Neural progenitor cell (in vitro differentiated cells): ENCODE results near the gene ALG1.

Source experiments
- EZH2 ChIP-seq: fragments of 200-600 bp; sonication (generic); IDR thresholded peaks from 2 replicates; pipeline ENCODE4 v1.6.1; 2017; ENCODE audit warnings: antibody characterized with exemption, mild to moderate bottlenecking, moderate library complexity
- EZH2phosphoT487 ChIP-seq: fragments of 200-600 bp; sonication (generic); IDR thresholded peaks from 2 replicates; pipeline ENCODE4 v1.6.1; 2017; ENCODE audit warnings: antibody characterized with exemption
- TF ChIP-seq, protein P1 (sequence below): fragments of 200-600 bp; sonication (generic); IDR thresholded peaks from 2 replicates; pipeline ENCODE4 v1.5.1; 2017; ENCODE audit warnings: antibody characterized with exemption, mild to moderate bottlenecking

DNA sequence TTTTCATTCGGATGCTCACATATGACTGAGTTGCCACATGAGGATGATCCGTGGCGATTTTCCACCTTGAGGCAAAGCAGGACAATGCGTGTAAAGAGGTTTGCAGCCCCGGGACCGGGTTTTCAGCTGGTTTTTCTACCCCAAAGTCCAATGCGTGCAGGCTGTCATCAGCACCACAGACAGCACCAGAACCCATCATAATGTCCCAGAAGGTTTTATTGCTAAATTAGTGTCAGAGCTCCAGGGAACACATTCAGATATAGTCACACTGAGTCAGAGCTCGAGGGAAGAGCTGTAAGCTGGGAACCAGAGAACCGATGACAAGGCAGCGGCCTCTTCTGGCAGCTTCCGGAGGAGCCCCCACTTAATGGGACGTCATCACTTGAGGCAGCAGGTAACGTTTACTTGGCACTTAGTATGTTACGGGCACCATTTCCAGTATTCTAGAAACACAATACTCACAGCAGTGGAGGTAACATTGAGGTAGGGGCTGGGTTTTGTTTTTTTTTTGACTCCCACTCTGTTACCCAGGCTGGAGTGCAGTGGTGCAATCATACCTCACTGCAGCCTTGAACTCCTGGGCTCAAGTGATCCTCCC, 29.0 kb upstream of the ALG1 start:
- TF ChIP-seq, protein P1, sequence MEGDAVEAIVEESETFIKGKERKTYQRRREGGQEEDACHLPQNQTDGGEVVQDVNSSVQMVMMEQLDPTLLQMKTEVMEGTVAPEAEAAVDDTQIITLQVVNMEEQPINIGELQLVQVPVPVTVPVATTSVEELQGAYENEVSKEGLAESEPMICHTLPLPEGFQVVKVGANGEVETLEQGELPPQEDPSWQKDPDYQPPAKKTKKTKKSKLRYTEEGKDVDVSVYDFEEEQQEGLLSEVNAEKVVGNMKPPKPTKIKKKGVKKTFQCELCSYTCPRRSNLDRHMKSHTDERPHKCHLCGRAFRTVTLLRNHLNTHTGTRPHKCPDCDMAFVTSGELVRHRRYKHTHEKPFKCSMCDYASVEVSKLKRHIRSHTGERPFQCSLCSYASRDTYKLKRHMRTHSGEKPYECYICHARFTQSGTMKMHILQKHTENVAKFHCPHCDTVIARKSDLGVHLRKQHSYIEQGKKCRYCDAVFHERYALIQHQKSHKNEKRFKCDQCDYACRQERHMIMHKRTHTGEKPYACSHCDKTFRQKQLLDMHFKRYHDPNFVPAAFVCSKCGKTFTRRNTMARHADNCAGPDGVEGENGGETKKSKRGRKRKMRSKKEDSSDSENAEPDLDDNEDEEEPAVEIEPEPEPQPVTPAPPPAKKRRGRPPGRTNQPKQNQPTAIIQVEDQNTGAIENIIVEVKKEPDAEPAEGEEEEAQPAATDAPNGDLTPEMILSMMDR, result peak; percentile 53
- TF ChIP-seq EZH2phosphoT487, result no peak
- TF ChIP-seq EZH2, result no peak
